ENCODE results near the gene CRABP2.

GRCh38 chr1:156726549-156727226 lies 21.3 kb upstream of the CRABP2 start:
- TF ChIP-seq CTCF (IDR thresholded peaks at IDR 0.05) (peak; percentile 12 to 58 (median 42)), POLR2A (IDR thresholded peaks at IDR 0.05) (no peak)

Measured in heart left ventricle (tissue), 13 donors.